GM23338 (cell line): ENCODE data around the gene NTPCR. TPM values are rescaled to one million over a fixed set of nuclear protein-coding genes. Genes with fewer than 3 reads are reported as not detected.
"Not testable (repeated sequence)": the region's sequence is repeated elsewhere in the genome, so short reads cannot be mapped to it uniquely, and the experiment has no call there.

Experiments
- ATAC-seq: fragments of 200-7000 bp; cut with Tn5 transposase; 3 replicates; pipeline ENCODE4 v1.9.1; 2020
- DNase-seq: peaks from one replicate; pipeline ENCODE4 v3.0.0-alpha.2; 2015; ENCODE audit warnings: low spot score
- H2AFZ ChIP-seq: fragments of 200-600 bp; sonication (generic); 2 replicates; pipeline ENCODE4 v1.8.0; 2016; ENCODE audit warnings: antibody characterized with exemption, mild to moderate bottlenecking, moderate library complexity
- H3F3A ChIP-seq: fragments of 200-600 bp; sonication (generic); replicated peaks from 2 replicates; pipeline ENCODE4 v1.8.0; 2017; ENCODE audit warnings: antibody characterized with exemption, mixed run types, low read depth
- H3K27ac ChIP-seq: fragments of 200-600 bp; sonication (generic); 2 replicates; pipeline ENCODE4 v1.6.1; 2016; ENCODE audit warnings: low read depth
- H3K27me3 ChIP-seq: fragments of 200-600 bp; sonication (generic); 2 replicates; pipeline ENCODE4 v1.8.0; 2016; ENCODE audit warnings: mild to moderate bottlenecking, mixed run types, moderate library complexity; ENCODE audit not compliant: insufficient read depth
- H3K36me3 ChIP-seq: fragments of 200-600 bp; sonication (generic); 2 replicates; pipeline ENCODE4 v1.8.0; 2016; ENCODE audit warnings: mild to moderate bottlenecking; ENCODE audit not compliant: insufficient read depth
- H3K4me1 ChIP-seq: fragments of 200-600 bp; sonication (generic); 2 replicates; pipeline ENCODE4 v1.8.0; 2016; ENCODE audit warnings: mild to moderate bottlenecking, moderate library complexity; ENCODE audit not compliant: insufficient read depth
- H3K4me2 ChIP-seq: fragments of 200-600 bp; sonication (generic); 2 replicates; pipeline ENCODE4 v1.7.1; 2017; ENCODE audit warnings: mixed run types
- H3K4me3 ChIP-seq: fragments of 200-600 bp; sonication (generic); 2 replicates; pipeline ENCODE4 v1.6.1; 2016; ENCODE audit warnings: mixed run types
- H3K79me2 ChIP-seq: fragments of 200-600 bp; sonication (generic); replicated peaks from 2 replicates; pipeline ENCODE4 v1.8.0; 2017; ENCODE audit warnings: mild to moderate bottlenecking; ENCODE audit not compliant: insufficient read depth
- H3K9me2 ChIP-seq: fragments of 200-600 bp; sonication (generic); 2 replicates; pipeline ENCODE4 v1.8.0; 2017; ENCODE audit not compliant: insufficient read depth
- H4K20me1 ChIP-seq: fragments of 200-600 bp; sonication (generic); replicated peaks from 2 replicates; pipeline ENCODE4 v1.8.0; 2017; ENCODE audit warnings: mild to moderate bottlenecking; ENCODE audit not compliant: insufficient read depth
- H3K27ac Mint-ChIP-seq: 2 replicates; pipeline ENCODE4 v1.8.0; 2020; ENCODE audit warnings: inconsistent platforms, mild to moderate bottlenecking, moderate library complexity, mixed read lengths
- H3K27me3 Mint-ChIP-seq: 3 replicates; pipeline ENCODE4 v1.8.0; 2022; ENCODE audit warnings: low read depth, mild to moderate bottlenecking, moderate library complexity, mixed read lengths, inconsistent platforms; ENCODE audit not compliant: insufficient read depth, poor library complexity
- H3K36me3 Mint-ChIP-seq: 3 replicates; pipeline ENCODE4 v1.8.0; 2021; ENCODE audit warnings: low read depth, mild to moderate bottlenecking, inconsistent platforms, moderate library complexity, mixed read lengths
- H3K4me1 Mint-ChIP-seq: 3 replicates; pipeline ENCODE4 v1.8.0; 2020; ENCODE audit warnings: mild to moderate bottlenecking, inconsistent platforms, mixed read lengths
- H3K4me3 Mint-ChIP-seq: 3 replicates; pipeline ENCODE4 v1.8.0; 2021; ENCODE audit warnings: moderate library complexity, mild to moderate bottlenecking, inconsistent platforms, mixed read lengths
- H3K9me3 Mint-ChIP-seq: 3 replicates; pipeline ENCODE4 v1.8.0; 2020; ENCODE audit warnings: moderate library complexity, mild to moderate bottlenecking, inconsistent platforms, mixed read lengths
- EZH2phosphoT487 ChIP-seq: fragments of 200-600 bp; sonication (generic); IDR thresholded peaks from one replicate; pipeline ENCODE4 v1.8.1; 2018; ENCODE audit warnings: antibody characterized with exemption; ENCODE audit not compliant: unreplicated experiment
- JUNB ChIP-seq: IDR thresholded peaks from one replicate; pipeline ENCODE4 v1.6.1; 2016; ENCODE audit warnings: antibody characterized with exemption; ENCODE audit not compliant: unreplicated experiment
- NANOG ChIP-seq: IDR thresholded peaks from 2 replicates; pipeline ENCODE4 v1.6.1; 2016; ENCODE audit warnings: antibody characterized with exemption, borderline replicate concordance
- STAT1 ChIP-seq: IDR thresholded peaks from one replicate; pipeline ENCODE4 v1.6.1; 2016; ENCODE audit warnings: antibody characterized with exemption; ENCODE audit not compliant: unreplicated experiment
- polyA plus RNA-seq: library from polyadenylated mRNA; unstranded; fragments of >200 nt; fragmentation: Nextera tagmentation; extraction: Ambion mirVana; gene quantifications from 2 replicates; pipeline ENCODE4 v1.2.1, GENCODE V29; 2016
- total RNA-seq: library from RNA; depleted of rRNA; stranded (reverse); fragments of >200 nt; shearing (Covaris generic); gene quantifications from 2 replicates; pipeline ENCODE4 v1.2.3, GENCODE V29; 2014
- TF ChIP-seq, protein P1 (sequence below): IDR thresholded peaks from 2 replicates; pipeline ENCODE4 v1.6.1; 2016; ENCODE audit warnings: antibody characterized with exemption
- TF ChIP-seq, protein P2 (sequence below), 2 experiments: fragments of 200-600 bp in 1 of 2; sonication (generic) in 1 of 2; conservative IDR thresholded peaks; 2 replicates each; pipeline versions ENCODE4 v1.5.1 to v1.6.1; 2016 to 2017; ENCODE audit warnings: antibody characterized with exemption in 2 of 2, low read depth in 2 of 2, mild to moderate bottlenecking in 2 of 2, moderate library complexity in 1 of 2
- TF ChIP-seq, protein P3 (sequence below): fragments of 250-450 bp; sonication (Bioruptor Pico); IDR thresholded peaks from 2 replicates; pipeline ENCODE4 v1.5.0; 2020; ENCODE audit warnings: mild to moderate bottlenecking, moderate library complexity

Gene NTPCR
- total and polyA plus RNA-seq, 2 experiments from 2014 or later: 64.1 to 150 TPM

DNA sequence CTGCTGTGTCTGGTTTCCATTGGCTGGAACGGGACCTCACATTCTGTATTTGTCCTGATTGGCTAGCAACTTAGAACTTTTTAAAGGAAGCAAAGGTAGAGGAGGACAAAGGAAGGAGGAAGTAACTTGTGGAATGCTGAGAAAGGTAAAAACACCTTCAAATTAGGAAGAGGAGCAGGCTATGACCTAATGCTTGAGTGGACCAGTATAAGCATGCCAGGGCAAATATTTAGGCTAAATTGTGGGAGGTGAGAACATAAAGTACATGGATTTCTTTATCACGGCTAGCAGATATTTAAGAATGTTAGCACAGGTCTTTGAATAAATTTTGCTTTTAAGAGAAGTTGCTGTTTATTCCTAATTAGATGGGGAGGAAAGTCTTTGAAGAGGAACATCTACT, 36.1 kb upstream of the NTPCR start:
- H3K4me2 ChIP-seq, ATAC-seq: not testable (repeated sequence)
- H3K4me1 Mint-ChIP-seq: peaks cover 18% of the 10 kb centered on the region

DNA sequence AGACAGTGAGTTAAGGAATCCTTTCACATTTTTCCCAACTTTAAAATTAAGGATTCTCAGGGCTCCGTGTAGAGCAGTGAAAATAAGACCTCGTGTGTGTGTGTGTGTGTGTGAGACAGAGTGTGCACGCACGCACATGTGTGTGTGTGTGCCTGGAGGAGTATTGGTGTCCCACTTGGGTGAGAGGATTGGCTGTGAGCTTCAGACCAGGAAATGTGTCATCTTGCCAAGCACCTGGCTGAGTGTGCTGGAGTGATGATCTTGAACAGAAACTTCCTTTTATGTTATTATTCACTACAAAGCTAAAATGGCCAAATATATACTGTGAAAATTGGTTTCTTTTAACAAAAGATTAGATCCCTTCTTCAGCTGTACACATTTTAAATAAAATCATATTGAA, 35.2 kb upstream of the NTPCR start:
- H3F3A ChIP-seq: no peaks in the 10 kb centered on the region
- Mint-ChIP-seq H3K9me3 (no peaks in the 10 kb centered on the region), H3K4me3 (no peak overlapping the region), H3K4me1 (peaks cover 18% of the 10 kb centered on the region), H3K27ac (no peak overlapping the region), H3K36me3 (no peaks in the 10 kb centered on the region), H3K27me3 (peaks cover 4% of the 10 kb centered on the region)
- no peak overlapping the region for H3K4me2 ChIP-seq
- TF ChIP-seq, protein P1, sequence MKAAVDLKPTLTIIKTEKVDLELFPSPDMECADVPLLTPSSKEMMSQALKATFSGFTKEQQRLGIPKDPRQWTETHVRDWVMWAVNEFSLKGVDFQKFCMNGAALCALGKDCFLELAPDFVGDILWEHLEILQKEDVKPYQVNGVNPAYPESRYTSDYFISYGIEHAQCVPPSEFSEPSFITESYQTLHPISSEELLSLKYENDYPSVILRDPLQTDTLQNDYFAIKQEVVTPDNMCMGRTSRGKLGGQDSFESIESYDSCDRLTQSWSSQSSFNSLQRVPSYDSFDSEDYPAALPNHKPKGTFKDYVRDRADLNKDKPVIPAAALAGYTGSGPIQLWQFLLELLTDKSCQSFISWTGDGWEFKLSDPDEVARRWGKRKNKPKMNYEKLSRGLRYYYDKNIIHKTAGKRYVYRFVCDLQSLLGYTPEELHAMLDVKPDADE: no peak
- TF ChIP-seq EZH2phosphoT487: no peak
- no peak for TF ChIP-seq JUNB
- TF ChIP-seq STAT1: no peak
- no peak for TF ChIP-seq NANOG
- TF ChIP-seq, protein P2, sequence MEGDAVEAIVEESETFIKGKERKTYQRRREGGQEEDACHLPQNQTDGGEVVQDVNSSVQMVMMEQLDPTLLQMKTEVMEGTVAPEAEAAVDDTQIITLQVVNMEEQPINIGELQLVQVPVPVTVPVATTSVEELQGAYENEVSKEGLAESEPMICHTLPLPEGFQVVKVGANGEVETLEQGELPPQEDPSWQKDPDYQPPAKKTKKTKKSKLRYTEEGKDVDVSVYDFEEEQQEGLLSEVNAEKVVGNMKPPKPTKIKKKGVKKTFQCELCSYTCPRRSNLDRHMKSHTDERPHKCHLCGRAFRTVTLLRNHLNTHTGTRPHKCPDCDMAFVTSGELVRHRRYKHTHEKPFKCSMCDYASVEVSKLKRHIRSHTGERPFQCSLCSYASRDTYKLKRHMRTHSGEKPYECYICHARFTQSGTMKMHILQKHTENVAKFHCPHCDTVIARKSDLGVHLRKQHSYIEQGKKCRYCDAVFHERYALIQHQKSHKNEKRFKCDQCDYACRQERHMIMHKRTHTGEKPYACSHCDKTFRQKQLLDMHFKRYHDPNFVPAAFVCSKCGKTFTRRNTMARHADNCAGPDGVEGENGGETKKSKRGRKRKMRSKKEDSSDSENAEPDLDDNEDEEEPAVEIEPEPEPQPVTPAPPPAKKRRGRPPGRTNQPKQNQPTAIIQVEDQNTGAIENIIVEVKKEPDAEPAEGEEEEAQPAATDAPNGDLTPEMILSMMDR (conservative IDR thresholded peaks at IDR 0.05; ENCODE audit: low read depth in 2 of 2): no peak
- TF ChIP-seq, protein P3, sequence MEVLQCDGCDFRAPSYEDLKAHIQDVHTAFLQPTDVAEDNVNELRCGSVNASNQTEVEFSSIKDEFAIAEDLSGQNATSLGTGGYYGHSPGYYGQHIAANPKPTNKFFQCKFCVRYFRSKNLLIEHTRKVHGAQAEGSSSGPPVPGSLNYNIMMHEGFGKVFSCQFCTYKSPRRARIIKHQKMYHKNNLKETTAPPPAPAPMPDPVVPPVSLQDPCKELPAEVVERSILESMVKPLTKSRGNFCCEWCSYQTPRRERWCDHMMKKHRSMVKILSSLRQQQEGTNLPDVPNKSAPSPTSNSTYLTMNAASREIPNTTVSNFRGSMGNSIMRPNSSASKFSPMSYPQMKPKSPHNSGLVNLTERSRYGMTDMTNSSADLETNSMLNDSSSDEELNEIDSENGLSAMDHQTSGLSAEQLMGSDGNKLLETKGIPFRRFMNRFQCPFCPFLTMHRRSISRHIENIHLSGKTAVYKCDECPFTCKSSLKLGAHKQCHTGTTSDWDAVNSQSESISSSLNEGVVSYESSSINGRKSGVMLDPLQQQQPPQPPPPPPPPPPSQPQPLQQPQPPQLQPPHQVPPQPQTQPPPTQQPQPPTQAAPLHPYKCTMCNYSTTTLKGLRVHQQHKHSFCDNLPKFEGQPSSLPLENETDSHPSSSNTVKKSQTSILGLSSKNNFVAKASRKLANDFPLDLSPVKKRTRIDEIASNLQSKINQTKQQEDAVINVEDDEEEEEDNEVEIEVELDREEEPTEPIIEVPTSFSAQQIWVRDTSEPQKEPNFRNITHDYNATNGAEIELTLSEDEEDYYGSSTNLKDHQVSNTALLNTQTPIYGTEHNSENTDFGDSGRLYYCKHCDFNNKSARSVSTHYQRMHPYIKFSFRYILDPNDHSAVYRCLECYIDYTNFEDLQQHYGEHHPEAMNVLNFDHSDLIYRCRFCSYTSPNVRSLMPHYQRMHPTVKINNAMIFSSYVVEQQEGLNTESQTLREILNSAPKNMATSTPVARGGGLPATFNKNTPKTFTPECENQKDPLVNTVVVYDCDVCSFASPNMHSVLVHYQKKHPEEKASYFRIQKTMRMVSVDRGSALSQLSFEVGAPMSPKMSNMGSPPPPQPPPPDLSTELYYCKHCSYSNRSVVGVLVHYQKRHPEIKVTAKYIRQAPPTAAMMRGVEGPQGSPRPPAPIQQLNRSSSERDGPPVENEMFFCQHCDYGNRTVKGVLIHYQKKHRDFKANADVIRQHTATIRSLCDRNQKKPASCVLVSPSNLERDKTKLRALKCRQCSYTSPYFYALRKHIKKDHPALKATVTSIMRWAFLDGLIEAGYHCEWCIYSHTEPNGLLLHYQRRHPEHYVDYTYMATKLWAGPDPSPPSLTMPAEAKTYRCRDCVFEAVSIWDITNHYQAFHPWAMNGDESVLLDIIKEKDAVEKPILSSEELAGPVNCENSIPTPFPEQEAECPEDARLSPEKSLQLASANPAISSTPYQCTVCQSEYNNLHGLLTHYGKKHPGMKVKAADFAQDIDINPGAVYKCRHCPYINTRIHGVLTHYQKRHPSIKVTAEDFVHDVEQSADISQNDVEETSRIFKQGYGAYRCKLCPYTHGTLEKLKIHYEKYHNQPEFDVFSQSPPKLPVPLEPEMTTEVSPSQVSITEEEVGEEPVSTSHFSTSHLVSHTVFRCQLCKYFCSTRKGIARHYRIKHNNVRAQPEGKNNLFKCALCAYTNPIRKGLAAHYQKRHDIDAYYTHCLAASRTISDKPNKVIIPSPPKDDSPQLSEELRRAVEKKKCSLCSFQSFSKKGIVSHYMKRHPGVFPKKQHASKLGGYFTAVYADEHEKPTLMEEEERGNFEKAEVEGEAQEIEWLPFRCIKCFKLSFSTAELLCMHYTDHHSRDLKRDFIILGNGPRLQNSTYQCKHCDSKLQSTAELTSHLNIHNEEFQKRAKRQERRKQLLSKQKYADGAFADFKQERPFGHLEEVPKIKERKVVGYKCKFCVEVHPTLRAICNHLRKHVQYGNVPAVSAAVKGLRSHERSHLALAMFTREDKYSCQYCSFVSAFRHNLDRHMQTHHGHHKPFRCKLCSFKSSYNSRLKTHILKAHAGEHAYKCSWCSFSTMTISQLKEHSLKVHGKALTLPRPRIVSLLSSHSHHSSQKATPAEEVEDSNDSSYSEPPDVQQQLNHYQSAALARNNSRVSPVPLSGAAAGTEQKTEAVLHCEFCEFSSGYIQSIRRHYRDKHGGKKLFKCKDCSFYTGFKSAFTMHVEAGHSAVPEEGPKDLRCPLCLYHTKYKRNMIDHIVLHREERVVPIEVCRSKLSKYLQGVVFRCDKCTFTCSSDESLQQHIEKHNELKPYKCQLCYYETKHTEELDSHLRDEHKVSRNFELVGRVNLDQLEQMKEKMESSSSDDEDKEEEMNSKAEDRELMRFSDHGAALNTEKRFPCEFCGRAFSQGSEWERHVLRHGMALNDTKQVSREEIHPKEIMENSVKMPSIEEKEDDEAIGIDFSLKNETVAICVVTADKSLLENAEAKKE (CRISPR knock-in tag): no peak
- H3K79me2 ChIP-seq: no peaks in the 10 kb centered on the region
- no peak overlapping the region for H3K4me3 ChIP-seq
- H4K20me1 ChIP-seq: no peaks in the 10 kb centered on the region
- no peak for DNase-seq
- peaks cover 3% of the 10 kb centered on the region; the same call in 1 of the 2 replicates for H3K9me2 ChIP-seq
- H3K36me3 ChIP-seq: no peaks in the 10 kb centered on the region
- no peak overlapping the region for H2AFZ ChIP-seq
- peaks cover 12% of the 10 kb centered on the region for H3K4me1 ChIP-seq
- ATAC-seq: no peak
- H3K27me3 ChIP-seq: no peaks in the 10 kb centered on the region
- no peak overlapping the region for H3K27ac ChIP-seq

More for the DNA sequence above, 36.1 kb upstream of the NTPCR start:
- not testable (repeated sequence) for DNase-seq, H3K27ac ChIP-seq, H3K4me3 ChIP-seq, H3K27ac Mint-ChIP-seq, H3F3A ChIP-seq, H3K36me3 Mint-ChIP-seq, H3K9me3 Mint-ChIP-seq, H3K27me3 Mint-ChIP-seq, H3K79me2 ChIP-seq, H3K27me3 ChIP-seq, H2AFZ ChIP-seq, H3K36me3 ChIP-seq, H3K4me3 Mint-ChIP-seq, H4K20me1 ChIP-seq
- peaks cover 10% of the 10 kb centered on the region for H3K9me2 ChIP-seq
- peaks cover 12% of the 10 kb centered on the region for H3K4me1 ChIP-seq
